A549 (cell line): ENCODE data around the gene TBC1D19. TPM values are rescaled to one million over a fixed set of nuclear protein-coding genes. Genes with fewer than 3 reads are reported as not detected.

ENCODE experiments used
- ATAC-seq, 2 experiments: fragments of 200-7000 bp in 1 of 2; fragments of >200 bp in 1 of 2; cut with Nextera tagmentation in 1 of 2; cut with Tn5 transposase in 1 of 2; 3 replicates each; pipeline versions ENCODE4 v1.8.0 to v1.9.1; 2018 to 2020; ENCODE audit warnings: mild to moderate bottlenecking in 1 of 2, moderate library complexity in 1 of 2
- CTCF ChIA-PET: fragments of 300-600 bp; sonication (Branson Sonifier 250); formaldehyde crosslinking; extraction: SDS; loops from one replicate; lab custom pipeline; 2021; ENCODE audit warnings: antibody characterized with exemption, inconsistent platforms; lab: Yijun Ruan, JAX
- POLR2A ChIA-PET: fragments of 350-600 bp; formaldehyde crosslinking; extraction: SDS; loops from one replicate; lab custom pipeline; 2021; ENCODE audit warnings: antibody characterized with exemption, inconsistent platforms; lab: Yijun Ruan, JAX
- DNase-seq, 2 experiments: peaks; one replicate each; pipeline versions ENCODE4 v3.0.0 to v3.0.0-alpha.2; 2011 to 2016; ENCODE audit warnings: low read depth in 1 of 2, low spot score in 1 of 2
- FAIRE-seq: peaks from 2 replicates; lab custom pipeline; 2011; peaks lifted over from hg19 to GRCh38; lab: Jason Lieb, UNC
- H3K27ac ChIP-seq, 2 experiments: fragments of >200 bp; sonication (Bioruptor Twin); formaldehyde crosslinking; 3 replicates each; pipeline ENCODE4 v1.5.1; 2016 to 2017
- H3K4me1 ChIP-seq: fragments of >200 bp; sonication (Bioruptor Twin); formaldehyde crosslinking; 3 replicates; pipeline ENCODE4 v1.6.1; 2016
- H3K4me2 ChIP-seq: fragments of >200 bp; sonication (Bioruptor Twin); formaldehyde crosslinking; 3 replicates; pipeline ENCODE4 v1.6.1; 2016
- H3K4me3 ChIP-seq: fragments of >200 bp; sonication (Bioruptor Twin); formaldehyde crosslinking; 3 replicates; pipeline ENCODE4 v1.5.1; 2016
- H3K9me3 ChIP-seq: fragments of >200 bp; sonication (Bioruptor Twin); formaldehyde crosslinking; 3 replicates; pipeline ENCODE4 v1.6.1; 2016
- CHD2 ChIP-seq: fragments of 150-350 bp; IDR thresholded peaks from 2 replicates; pipeline ENCODE4 v1.6.1; 2014; ENCODE audit warnings: low read length; ENCODE audit not compliant: partially characterized antibody
- EHMT2 ChIP-seq: fragments of 200-600 bp; sonication (generic); IDR thresholded peaks from 2 replicates; pipeline ENCODE4 v1.6.1; 2016; ENCODE audit warnings: antibody characterized with exemption, low read depth, mild to moderate bottlenecking, moderate library complexity
- FOSB ChIP-seq: fragments of 250-450 bp; sonication (Bioruptor Pico); IDR thresholded peaks from 2 replicates; pipeline ENCODE4 v1.5.0; 2020; ENCODE audit warnings: mild to moderate bottlenecking, moderate library complexity
- FOSL2 ChIP-seq, 2 experiments: fragments of 450-650 bp in 1 of 2; fragments of >200 bp in 1 of 2; sonication (Bioruptor Twin) in 1 of 2; formaldehyde crosslinking; IDR thresholded peaks; 2 replicates each; pipeline versions ENCODE4 v1.5.0 to v1.6.1; 2016 to 2020; ENCODE audit warnings: mild to moderate bottlenecking in 1 of 2, moderate library complexity in 1 of 2
- GATA3 ChIP-seq: IDR thresholded peaks from 2 replicates; pipeline ENCODE4 v1.6.1; 2012; ENCODE audit warnings: borderline replicate concordance
- HDAC2 ChIP-seq: fragments of 200-600 bp; sonication (generic); IDR thresholded peaks from 2 replicates; pipeline ENCODE4 v1.6.1; 2016
- HOXA7 ChIP-seq: fragments of 250-450 bp; sonication (Bioruptor Pico); IDR thresholded peaks from 2 replicates; pipeline ENCODE4 v1.5.0; 2020; ENCODE audit warnings: mild to moderate bottlenecking, moderate library complexity
- HOXB13 ChIP-seq: fragments of 250-450 bp; sonication (Bioruptor Pico); IDR thresholded peaks from 2 replicates; pipeline ENCODE4 v1.5.0; 2020; ENCODE audit warnings: low read depth, mild to moderate bottlenecking, moderate library complexity
- HOXB5 ChIP-seq: fragments of 250-450 bp; sonication (Bioruptor Pico); IDR thresholded peaks from 2 replicates; pipeline ENCODE4 v1.5.0; 2020; ENCODE audit warnings: mild to moderate bottlenecking, moderate library complexity
- JUNB ChIP-seq: fragments of >200 bp; sonication (Bioruptor Twin); formaldehyde crosslinking; IDR thresholded peaks from 2 replicates; pipeline ENCODE4 v1.6.1; 2016
- MYC ChIP-seq: IDR thresholded peaks from 2 replicates; pipeline ENCODE4 v1.6.1; 2012; ENCODE audit warnings: mild to moderate bottlenecking, inconsistent platforms, low read length, improper control_type of control experiment, borderline replicate concordance
- NPAS2 ChIP-seq: fragments of 250-450 bp; sonication (Bioruptor Pico); IDR thresholded peaks from 2 replicates; pipeline ENCODE4 v1.8.0; 2022; ENCODE audit warnings: mild to moderate bottlenecking, moderate library complexity, borderline replicate concordance
- RAD21 ChIP-seq, 2 experiments: fragments of >200 bp in 1 of 2; sonication (Bioruptor Twin) in 1 of 2; formaldehyde crosslinking in 1 of 2; IDR thresholded peaks in 1 of 2; conservative IDR thresholded peaks in 1 of 2; 2 replicates in 1 of 2; 3 replicates in 1 of 2; pipeline ENCODE4 v1.6.1; 2012 to 2018; ENCODE audit warnings: inconsistent platforms in 1 of 2
- ZNF302 ChIP-seq: fragments of 250-450 bp; sonication (Bioruptor Pico); IDR thresholded peaks from 2 replicates; pipeline ENCODE4 v1.9.0; 2021; ENCODE audit warnings: inconsistent platforms, mild to moderate bottlenecking, moderate library complexity
- WGBS: methylation state at CpG from one replicate; pipeline ENCODE4 v1.1.6; 2017; ENCODE audit errors: missing lambda C conversion rate; 5-methylcytosine and 5-hydroxymethylcytosine counted together
- polyA plus RNA-seq, 4 experiments: library from polyadenylated mRNA; depleted of rRNA in 3 of 4; stranded (reverse); fragments of >200 nt; fragmentation: RNase III in 1 of 4; extraction: RNeasy Plus Mini Kit Qiagen cat#74134 plus additional on column Dnase treatment in 1 of 4; gene quantifications; 2 replicates in 3 of 4; 3 replicates in 1 of 4; pipeline ENCODE4 v1.2.3, GENCODE V29; 2011 to 2017
- TF ChIP-seq, protein P1 (sequence below): fragments of 450-650 bp; IDR thresholded peaks from 2 replicates; pipeline ENCODE4 v1.6.1; 2014; ENCODE audit warnings: antibody characterized with exemption
- TF ChIP-seq, protein P2 (sequence below): fragments of 250-450 bp; sonication (Bioruptor Pico); IDR thresholded peaks from 2 replicates; pipeline ENCODE4 v1.5.0; 2021; ENCODE audit warnings: mild to moderate bottlenecking, moderate library complexity, borderline replicate concordance
- TF ChIP-seq, protein P3 (sequence below): IDR thresholded peaks from 2 replicates; pipeline ENCODE4 v1.6.1; 2012; ENCODE audit warnings: low read depth, borderline replicate concordance
- TF ChIP-seq, protein P4 (sequence below): fragments of 200-600 bp; sonication (generic); IDR thresholded peaks from 2 replicates; pipeline ENCODE4 v1.6.1; 2016; ENCODE audit warnings: antibody characterized with exemption, mild to moderate bottlenecking, moderate library complexity
- TF ChIP-seq, protein P5 (sequence below): fragments of >200 bp; sonication (Bioruptor Twin); formaldehyde crosslinking; IDR thresholded peaks from 3 replicates; pipeline ENCODE4 v1.6.1; 2016

Gene TBC1D19
- polyA plus RNA-seq, 2 of the 4 experiments (the other 2 are of a cell fraction) = 4.1 to 11.7 TPM

DNA sequence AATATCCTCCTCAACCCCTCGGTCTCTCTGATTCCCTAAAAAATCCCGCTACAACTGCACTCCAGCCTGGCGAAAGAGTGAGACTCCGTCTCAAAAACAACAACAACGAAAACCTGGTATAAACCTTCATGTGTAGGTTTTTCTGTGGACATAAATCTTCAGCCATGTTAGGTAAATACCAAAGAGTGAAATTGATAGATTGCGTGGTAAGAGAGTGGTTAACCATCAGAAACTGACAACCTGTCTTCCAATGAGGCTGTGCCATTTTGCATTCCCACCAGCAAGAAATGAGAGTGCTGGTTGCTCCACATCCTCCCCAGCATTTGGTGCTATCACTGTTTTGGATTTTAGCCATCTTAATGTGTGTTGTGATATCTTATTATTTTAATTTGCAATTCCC, 10.9 kb downstream of the TBC1D19 start:
- Histone ChIP-seq H3K27ac (no peak overlapping the region), H3K4me3 (no peak overlapping the region), H3K4me1 (peaks cover 13% of the 10 kb centered on the region; the same call in 2 of the 3 replicates), H3K9me3 (no peaks in the 10 kb centered on the region), H3K4me2 (no peak overlapping the region)
- ChIA-PET CTCF (no interaction called here), POLR2A (no interaction called here)
- 87% methylated on average over 6 of the region's 6 CpGs for WGBS
- TF ChIP-seq HOXB5 (CRISPR knock-in tag) = no peak
- ATAC-seq (no peak), FAIRE-seq (no peak), DNase-seq (no peak)

DNA sequence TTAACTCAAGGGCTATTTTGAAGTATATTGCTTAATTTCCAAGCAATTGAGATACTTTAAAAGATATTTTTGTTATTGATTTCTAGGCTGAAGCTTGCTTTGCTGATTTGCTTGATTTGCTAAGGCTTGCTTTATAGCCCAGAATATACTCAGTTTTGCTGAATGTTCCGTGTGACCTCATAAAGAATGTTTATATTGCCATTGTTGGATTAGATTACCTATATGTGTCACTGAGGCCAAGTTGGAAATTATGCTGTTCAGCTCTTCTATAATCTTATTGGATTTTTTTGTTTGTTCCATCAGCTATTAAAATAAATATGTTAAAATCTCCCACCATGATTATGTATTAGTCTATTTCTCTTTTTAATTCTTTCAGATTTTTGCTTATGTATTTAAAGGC, 13.0 kb downstream of the TBC1D19 start:
- DNase-seq (no peak), FAIRE-seq (no peak), ATAC-seq (no peak)
- no peak overlapping the region for H3K4me2 ChIP-seq
- no peak overlapping the region for H3K4me3 ChIP-seq
- H3K27ac ChIP-seq = no peak overlapping the region
- H3K4me1 ChIP-seq = no peaks in the 10 kb centered on the region
- ChIA-PET CTCF (no interaction called here), POLR2A (no interaction called here)
- TF ChIP-seq, protein P1, sequence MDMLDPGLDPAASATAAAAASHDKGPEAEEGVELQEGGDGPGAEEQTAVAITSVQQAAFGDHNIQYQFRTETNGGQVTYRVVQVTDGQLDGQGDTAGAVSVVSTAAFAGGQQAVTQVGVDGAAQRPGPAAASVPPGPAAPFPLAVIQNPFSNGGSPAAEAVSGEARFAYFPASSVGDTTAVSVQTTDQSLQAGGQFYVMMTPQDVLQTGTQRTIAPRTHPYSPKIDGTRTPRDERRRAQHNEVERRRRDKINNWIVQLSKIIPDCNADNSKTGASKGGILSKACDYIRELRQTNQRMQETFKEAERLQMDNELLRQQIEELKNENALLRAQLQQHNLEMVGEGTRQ = no peak
- TF ChIP-seq EHMT2 (no peak), RAD21 (conservative IDR thresholded peaks at IDR 0.05 in 1 of 2, IDR thresholded peaks at IDR 0.05 in 1 of 2) (no peak), GATA3 (no peak), NPAS2 (CRISPR knock-in tag) (no peak), HDAC2 (no peak), MYC (no peak), HOXB13 (CRISPR knock-in tag) (no peak), FOSB (no peak), JUNB (no peak), ZNF302 (CRISPR knock-in tag) (no peak), FOSL2 (IDR thresholded peaks at IDR 0.05) (no peak), FOSL2 (CRISPR knock-in tag; IDR thresholded peaks at IDR 0.05) (no peak), CHD2 (no peak), HOXA7 (CRISPR knock-in tag) (no peak)
- TF ChIP-seq, protein P2, sequence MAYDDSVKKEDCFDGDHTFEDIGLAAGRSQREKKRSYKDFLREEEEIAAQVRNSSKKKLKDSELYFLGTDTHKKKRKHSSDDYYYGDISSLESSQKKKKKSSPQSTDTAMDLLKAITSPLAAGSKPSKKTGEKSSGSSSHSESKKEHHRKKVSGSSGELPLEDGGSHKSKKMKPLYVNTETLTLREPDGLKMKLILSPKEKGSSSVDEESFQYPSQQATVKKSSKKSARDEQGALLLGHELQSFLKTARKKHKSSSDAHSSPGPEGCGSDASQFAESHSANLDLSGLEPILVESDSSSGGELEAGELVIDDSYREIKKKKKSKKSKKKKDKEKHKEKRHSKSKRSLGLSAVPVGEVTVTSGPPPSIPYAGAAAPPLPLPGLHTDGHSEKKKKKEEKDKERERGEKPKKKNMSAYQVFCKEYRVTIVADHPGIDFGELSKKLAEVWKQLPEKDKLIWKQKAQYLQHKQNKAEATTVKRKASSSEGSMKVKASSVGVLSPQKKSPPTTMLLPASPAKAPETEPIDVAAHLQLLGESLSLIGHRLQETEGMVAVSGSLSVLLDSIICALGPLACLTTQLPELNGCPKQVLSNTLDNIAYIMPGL (CRISPR knock-in tag) = no peak
- TF ChIP-seq, protein P3, sequence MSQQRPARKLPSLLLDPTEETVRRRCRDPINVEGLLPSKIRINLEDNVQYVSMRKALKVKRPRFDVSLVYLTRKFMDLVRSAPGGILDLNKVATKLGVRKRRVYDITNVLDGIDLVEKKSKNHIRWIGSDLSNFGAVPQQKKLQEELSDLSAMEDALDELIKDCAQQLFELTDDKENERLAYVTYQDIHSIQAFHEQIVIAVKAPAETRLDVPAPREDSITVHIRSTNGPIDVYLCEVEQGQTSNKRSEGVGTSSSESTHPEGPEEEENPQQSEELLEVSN = no peak
- TF ChIP-seq, protein P4, sequence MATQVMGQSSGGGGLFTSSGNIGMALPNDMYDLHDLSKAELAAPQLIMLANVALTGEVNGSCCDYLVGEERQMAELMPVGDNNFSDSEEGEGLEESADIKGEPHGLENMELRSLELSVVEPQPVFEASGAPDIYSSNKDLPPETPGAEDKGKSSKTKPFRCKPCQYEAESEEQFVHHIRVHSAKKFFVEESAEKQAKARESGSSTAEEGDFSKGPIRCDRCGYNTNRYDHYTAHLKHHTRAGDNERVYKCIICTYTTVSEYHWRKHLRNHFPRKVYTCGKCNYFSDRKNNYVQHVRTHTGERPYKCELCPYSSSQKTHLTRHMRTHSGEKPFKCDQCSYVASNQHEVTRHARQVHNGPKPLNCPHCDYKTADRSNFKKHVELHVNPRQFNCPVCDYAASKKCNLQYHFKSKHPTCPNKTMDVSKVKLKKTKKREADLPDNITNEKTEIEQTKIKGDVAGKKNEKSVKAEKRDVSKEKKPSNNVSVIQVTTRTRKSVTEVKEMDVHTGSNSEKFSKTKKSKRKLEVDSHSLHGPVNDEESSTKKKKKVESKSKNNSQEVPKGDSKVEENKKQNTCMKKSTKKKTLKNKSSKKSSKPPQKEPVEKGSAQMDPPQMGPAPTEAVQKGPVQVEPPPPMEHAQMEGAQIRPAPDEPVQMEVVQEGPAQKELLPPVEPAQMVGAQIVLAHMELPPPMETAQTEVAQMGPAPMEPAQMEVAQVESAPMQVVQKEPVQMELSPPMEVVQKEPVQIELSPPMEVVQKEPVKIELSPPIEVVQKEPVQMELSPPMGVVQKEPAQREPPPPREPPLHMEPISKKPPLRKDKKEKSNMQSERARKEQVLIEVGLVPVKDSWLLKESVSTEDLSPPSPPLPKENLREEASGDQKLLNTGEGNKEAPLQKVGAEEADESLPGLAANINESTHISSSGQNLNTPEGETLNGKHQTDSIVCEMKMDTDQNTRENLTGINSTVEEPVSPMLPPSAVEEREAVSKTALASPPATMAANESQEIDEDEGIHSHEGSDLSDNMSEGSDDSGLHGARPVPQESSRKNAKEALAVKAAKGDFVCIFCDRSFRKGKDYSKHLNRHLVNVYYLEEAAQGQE = no peak
- TF ChIP-seq, protein P5, sequence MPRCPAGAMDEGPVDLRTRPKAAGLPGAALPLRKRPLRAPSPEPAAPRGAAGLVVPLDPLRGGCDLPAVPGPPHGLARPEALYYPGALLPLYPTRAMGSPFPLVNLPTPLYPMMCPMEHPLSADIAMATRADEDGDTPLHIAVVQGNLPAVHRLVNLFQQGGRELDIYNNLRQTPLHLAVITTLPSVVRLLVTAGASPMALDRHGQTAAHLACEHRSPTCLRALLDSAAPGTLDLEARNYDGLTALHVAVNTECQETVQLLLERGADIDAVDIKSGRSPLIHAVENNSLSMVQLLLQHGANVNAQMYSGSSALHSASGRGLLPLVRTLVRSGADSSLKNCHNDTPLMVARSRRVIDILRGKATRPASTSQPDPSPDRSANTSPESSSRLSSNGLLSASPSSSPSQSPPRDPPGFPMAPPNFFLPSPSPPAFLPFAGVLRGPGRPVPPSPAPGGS = no peak
- no peaks in the 10 kb centered on the region for H3K9me3 ChIP-seq
- WGBS = 65% methylated on average over 1 of the region's 1 CpG
